ENCODE data around the gene ANKRD50.

ANKRD50 gene

GRCh38 chr4:124631760-124632159, 80.8 kb downstream of the ANKRD50 start:
- DNase-seq, result no peak

DNA sequence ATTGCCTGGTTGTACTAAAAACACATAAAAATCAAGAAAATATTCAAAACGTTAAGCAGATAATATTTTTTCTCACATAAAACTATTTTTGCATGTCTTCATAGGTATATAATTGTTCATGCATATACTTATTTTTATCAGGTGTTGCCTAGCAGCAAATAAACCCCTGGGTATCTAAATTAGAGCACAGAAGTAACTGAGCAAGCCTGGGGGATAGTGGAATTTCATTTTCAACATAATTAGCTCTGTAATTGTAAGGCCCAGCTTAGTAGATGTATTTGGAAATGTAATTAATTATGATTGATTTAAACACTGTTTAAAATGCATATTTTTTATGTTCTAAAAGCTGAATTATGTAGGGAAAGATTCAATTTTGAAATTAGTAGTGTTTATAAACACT, 82.9 kb downstream of the ANKRD50 start:
- no peak for DNase-seq
